ENCODE results near the gene APOBEC3G. TPM values are rescaled to one million over a fixed set of nuclear protein-coding genes. Genes with fewer than 3 reads are reported as not detected.

The APOBEC3G gene
- total RNA-seq, 1 donor from 2014 or later: 4.2 TPM

- H3K4me3 ChIP-seq: no peak overlapping the region
- H3K4me1 ChIP-seq: peaks cover 9% of the 10 kb centered on the region
- intact Hi-C loops (cut with micrococcal nuclease): no loop called here
- peaks cover 6% of the 10 kb centered on the region for H3K27me3 ChIP-seq (ENCODE audit: low read depth)
- H3K27ac ChIP-seq (replicated peaks): no peak overlapping the region
- peak; percentile 27 for DNase-seq
- H3K9me3 ChIP-seq (replicated peaks): no peaks in the 10 kb centered on the region
- no peak for TF ChIP-seq CTCF (IDR thresholded peaks at IDR 0.05; ENCODE audit: borderline replicate concordance)
- no peaks in the 10 kb centered on the region for H3K36me3 ChIP-seq
These were observed 11.0 kb downstream of the APOBEC3G start for GRCh38 chr22:39087881-39088684.

GRCh38 chr22:39088685-39089032, 11.6 kb downstream of the APOBEC3G start:
- no peaks in the 10 kb centered on the region for H3K9me3 ChIP-seq (replicated peaks)
- H3K27ac ChIP-seq (replicated peaks): no peak overlapping the region
- no peak for TF ChIP-seq CTCF (IDR thresholded peaks at IDR 0.05; ENCODE audit: borderline replicate concordance)
- intact Hi-C loops (cut with micrococcal nuclease): no loop called here
- no peak overlapping the region for H3K4me3 ChIP-seq
- H3K27me3 ChIP-seq (ENCODE audit: low read depth): peaks cover 6% of the 10 kb centered on the region
- H3K4me1 ChIP-seq: peaks cover 9% of the 10 kb centered on the region
- H3K36me3 ChIP-seq: no peaks in the 10 kb centered on the region
- no peak for DNase-seq

- intact Hi-C loops (cut with micrococcal nuclease): no loop called here
- Histone ChIP-seq H3K27ac (replicated peaks) (no peak overlapping the region), H3K27me3 (ENCODE audit: low read depth) (peaks cover 6% of the 10 kb centered on the region), H3K36me3 (no peaks in the 10 kb centered on the region), H3K4me1 (peaks cover 9% of the 10 kb centered on the region), H3K9me3 (replicated peaks) (no peaks in the 10 kb centered on the region), H3K4me3 (no peak overlapping the region)
- TF ChIP-seq CTCF (IDR thresholded peaks at IDR 0.05; ENCODE audit: borderline replicate concordance): no peak
- DNase-seq: no peak
These were observed 12.9 kb downstream of the APOBEC3G start for GRCh38 chr22:39089928-39090327.

GRCh38 chr22:39090426-39091064, 13.5 kb downstream of the APOBEC3G start:
- Histone ChIP-seq H3K4me1 (peaks cover 9% of the 10 kb centered on the region), H3K27ac (replicated peaks) (no peak overlapping the region), H3K36me3 (no peaks in the 10 kb centered on the region), H3K9me3 (replicated peaks) (no peaks in the 10 kb centered on the region), H3K27me3 (ENCODE audit: low read depth) (peaks cover 6% of the 10 kb centered on the region), H3K4me3 (no peak overlapping the region)
- no peak for TF ChIP-seq CTCF (IDR thresholded peaks at IDR 0.05; ENCODE audit: borderline replicate concordance)
- intact Hi-C loops (cut with micrococcal nuclease): no loop called here
- DNase-seq: no peak

GRCh38 chr22:39091126-39092081, 14.3 kb downstream of the APOBEC3G start:
- no peak for DNase-seq
- no peaks in the 10 kb centered on the region for H3K9me3 ChIP-seq (replicated peaks)

More at GRCh38 chr22:39091126-39092081, 14.3 kb downstream of the APOBEC3G start:
- no peak for TF ChIP-seq CTCF (IDR thresholded peaks at IDR 0.05; ENCODE audit: borderline replicate concordance)
- Histone ChIP-seq H3K4me3 (no peak overlapping the region), H3K4me1 (peaks cover 10% of the 10 kb centered on the region), H3K36me3 (no peaks in the 10 kb centered on the region), H3K27me3 (ENCODE audit: low read depth) (peaks cover 6% of the 10 kb centered on the region), H3K27ac (replicated peaks) (no peak overlapping the region)
- intact Hi-C loops (cut with micrococcal nuclease): no loop called here
